ENCODE measurements around the gene E2F3. TPM values are rescaled to one million over a fixed set of nuclear protein-coding genes. Genes with fewer than 3 reads are reported as not detected.

E2F3 gene
- total and polyA plus RNA-seq, 2 experiments from 2014 or later = 11.1 to 12.6 TPM

DNA sequence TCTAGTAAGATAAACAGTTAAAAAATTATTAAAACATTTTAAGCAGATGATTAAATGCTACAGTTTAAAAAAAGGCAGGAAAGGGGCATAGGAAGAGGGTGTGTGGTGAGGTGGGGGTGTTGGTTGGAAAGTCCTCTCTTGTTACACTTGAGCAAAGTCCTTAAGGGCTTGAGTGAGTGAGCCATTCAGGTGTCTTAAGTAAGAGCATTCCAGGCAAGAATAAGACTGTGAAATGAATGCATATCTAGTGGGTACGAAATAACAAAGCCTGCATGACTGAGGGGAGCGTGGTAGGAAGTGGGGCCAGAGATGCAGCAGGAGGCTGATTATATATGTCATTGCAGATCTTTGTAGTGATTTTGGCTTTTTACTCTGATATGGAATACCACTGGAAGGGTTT, 137.7 kb downstream of the E2F3 start:
- H3K36me3 ChIP-seq = no peaks in the 10 kb centered on the region
- no peak overlapping the region for H3K27ac ChIP-seq
- TF ChIP-seq, protein P1, sequence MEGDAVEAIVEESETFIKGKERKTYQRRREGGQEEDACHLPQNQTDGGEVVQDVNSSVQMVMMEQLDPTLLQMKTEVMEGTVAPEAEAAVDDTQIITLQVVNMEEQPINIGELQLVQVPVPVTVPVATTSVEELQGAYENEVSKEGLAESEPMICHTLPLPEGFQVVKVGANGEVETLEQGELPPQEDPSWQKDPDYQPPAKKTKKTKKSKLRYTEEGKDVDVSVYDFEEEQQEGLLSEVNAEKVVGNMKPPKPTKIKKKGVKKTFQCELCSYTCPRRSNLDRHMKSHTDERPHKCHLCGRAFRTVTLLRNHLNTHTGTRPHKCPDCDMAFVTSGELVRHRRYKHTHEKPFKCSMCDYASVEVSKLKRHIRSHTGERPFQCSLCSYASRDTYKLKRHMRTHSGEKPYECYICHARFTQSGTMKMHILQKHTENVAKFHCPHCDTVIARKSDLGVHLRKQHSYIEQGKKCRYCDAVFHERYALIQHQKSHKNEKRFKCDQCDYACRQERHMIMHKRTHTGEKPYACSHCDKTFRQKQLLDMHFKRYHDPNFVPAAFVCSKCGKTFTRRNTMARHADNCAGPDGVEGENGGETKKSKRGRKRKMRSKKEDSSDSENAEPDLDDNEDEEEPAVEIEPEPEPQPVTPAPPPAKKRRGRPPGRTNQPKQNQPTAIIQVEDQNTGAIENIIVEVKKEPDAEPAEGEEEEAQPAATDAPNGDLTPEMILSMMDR (IDR thresholded peaks at IDR 0.05; ENCODE audit: low read depth, low read length) = no peak
- H3K27me3 ChIP-seq = no peaks in the 10 kb centered on the region
- no peak for DNase-seq (ENCODE audit: low read depth in 1 of 2, low spot score in 1 of 2)
- H3K4me3 ChIP-seq = no peak overlapping the region
- H3K4me1 ChIP-seq (ENCODE audit: low read depth) = peaks cover 6% of the 10 kb centered on the region
- no peaks in the 10 kb centered on the region for H3K9me3 ChIP-seq (ENCODE audit: low read depth)

DNA sequence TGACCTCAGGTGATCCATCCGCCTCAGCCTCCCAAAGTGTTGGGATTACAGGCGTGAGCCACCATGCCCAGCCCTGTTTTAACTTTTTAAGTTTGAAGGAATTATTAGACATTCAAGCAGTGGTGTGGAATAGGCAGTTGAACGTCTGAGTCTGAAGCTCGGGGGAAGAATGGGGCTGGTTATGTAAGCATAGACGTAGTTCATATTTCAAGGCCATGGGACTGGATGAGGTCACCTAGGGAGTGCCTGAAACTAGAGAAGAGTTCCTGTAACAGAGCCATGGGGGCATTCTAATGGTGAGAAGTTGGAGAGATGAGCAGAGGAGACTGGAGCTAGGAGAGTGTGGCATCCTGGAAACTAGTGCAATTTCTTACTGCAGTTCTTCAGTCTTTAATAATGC, 139.0 kb downstream of the E2F3 start:
- TF ChIP-seq, protein P1 (IDR thresholded peaks at IDR 0.05; ENCODE audit: low read depth, low read length) = no peak
- H3K36me3 ChIP-seq = no peaks in the 10 kb centered on the region
- H3K27me3 ChIP-seq = no peaks in the 10 kb centered on the region

DNA sequence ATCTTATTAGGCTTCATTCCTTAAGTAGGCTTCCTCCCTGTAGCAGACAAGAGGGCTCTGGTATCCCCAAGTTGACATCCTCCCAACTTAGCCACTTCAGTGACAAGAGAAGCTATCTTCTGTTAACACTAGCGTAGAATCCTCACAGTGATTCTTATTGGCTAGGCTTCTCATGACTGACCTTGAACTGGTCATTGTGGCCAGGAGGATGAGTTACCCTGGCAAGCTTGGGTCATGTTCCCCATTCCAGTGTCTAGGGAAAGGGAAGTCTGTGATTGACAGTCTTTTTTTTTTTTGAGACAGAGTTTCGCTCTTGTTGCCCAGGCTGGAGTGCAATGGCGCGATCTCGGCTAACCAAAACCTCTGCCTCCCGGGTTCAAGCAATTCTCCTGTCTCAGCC, 139.7 kb downstream of the E2F3 start:
- TF ChIP-seq, protein P1 (IDR thresholded peaks at IDR 0.05; ENCODE audit: low read depth, low read length) = no peak
- Histone ChIP-seq H3K27ac (no peak overlapping the region), H3K4me1 (ENCODE audit: low read depth) (no peaks in the 10 kb centered on the region), H3K36me3 (peaks cover 3% of the 10 kb centered on the region), H3K4me3 (no peak overlapping the region), H3K9me3 (ENCODE audit: low read depth) (no peaks in the 10 kb centered on the region), H3K27me3 (no peaks in the 10 kb centered on the region)
- no peak for DNase-seq (ENCODE audit: low read depth in 1 of 2, low spot score in 1 of 2)

More for the DNA sequence above, 139.0 kb downstream of the E2F3 start:
- no peaks in the 10 kb centered on the region for H3K9me3 ChIP-seq (ENCODE audit: low read depth)
- H3K4me1 ChIP-seq (ENCODE audit: low read depth) = no peaks in the 10 kb centered on the region
- H3K27ac ChIP-seq = no peak overlapping the region
- no peak overlapping the region for H3K4me3 ChIP-seq
- DNase-seq (ENCODE audit: low read depth in 1 of 2, low spot score in 1 of 2) = no peak

DNA sequence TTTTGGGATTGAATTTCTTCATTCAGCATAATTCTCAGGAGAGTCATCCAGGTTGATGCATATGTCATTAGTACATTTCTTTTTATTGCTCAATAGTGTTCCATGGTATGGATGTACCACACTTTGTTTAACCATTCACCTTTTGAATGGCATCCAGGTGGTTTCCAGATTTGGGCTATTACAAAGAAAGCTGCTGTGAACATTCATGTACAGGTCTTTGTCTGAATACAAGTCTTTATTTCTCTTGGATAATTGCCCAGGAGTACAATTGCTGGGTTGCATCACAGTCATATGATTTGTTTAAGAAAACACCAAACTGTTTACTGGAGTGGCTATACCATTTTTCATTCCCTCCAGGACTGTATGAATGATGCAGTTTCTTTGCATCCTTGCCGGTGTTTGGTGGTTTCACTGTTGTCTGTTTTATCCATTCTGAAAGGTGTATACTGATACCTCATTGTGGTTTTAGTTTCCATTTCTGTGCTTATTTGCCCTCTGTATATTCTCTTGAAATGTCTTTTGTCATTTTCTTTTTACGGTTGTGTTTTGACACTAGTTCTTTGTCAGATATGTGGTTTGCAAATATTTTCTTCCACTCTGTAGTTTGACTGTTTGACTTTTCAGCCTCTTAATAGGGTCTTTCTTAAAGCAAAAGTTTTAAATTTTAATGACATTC, 141.4 kb downstream of the E2F3 start:
- Histone ChIP-seq H3K4me1 (ENCODE audit: low read depth) (no peaks in the 10 kb centered on the region), H3K4me3 (no peak overlapping the region), H3K36me3 (peaks cover 3% of the 10 kb centered on the region), H3K27ac (no peak overlapping the region), H3K27me3 (no peaks in the 10 kb centered on the region), H3K9me3 (ENCODE audit: low read depth) (no peaks in the 10 kb centered on the region)
- peak in 1 of 2 donors; percentile 85 for DNase-seq (ENCODE audit: low read depth in 1 of 2, low spot score in 1 of 2)
- TF ChIP-seq, protein P1 (IDR thresholded peaks at IDR 0.05; ENCODE audit: low read depth, low read length) = no peak

Other genes with a start within 250 kb of the E2F3 start
- gene MBOAT1, start 189.4 kb upstream of the E2F3 start, total RNA-seq = 9.1 and 15.5 TPM in 2 replicates
- gene MBOAT1, start 189.4 kb upstream of the E2F3 start, polyA plus RNA-seq = 7.5 and 10.2 TPM in 2 replicates
- gene CDKAL1, start 132.6 kb downstream of the E2F3 start, total RNA-seq = 13.7 TPM in 2 replicates
- gene CDKAL1, start 132.6 kb downstream of the E2F3 start, polyA plus RNA-seq = 12.2 and 19.3 TPM in 2 replicates